H9 (cell line): Measurements from ENCODE around the gene CEACAM18. TPM values are rescaled to one million over a fixed set of nuclear protein-coding genes. Genes with fewer than 3 reads are reported as not detected.

ENCODE experiments used
- DNase-seq: peaks from one replicate; pipeline ENCODE4 v3.0.0-alpha.2; 2017
- H2AFZ ChIP-seq: one replicate; pipeline ENCODE4 v1.6.1; 2013; ENCODE audit warnings: mild to moderate bottlenecking, low read length, control low read depth, moderate library complexity
- H2AK5ac ChIP-seq: 2 replicates; pipeline ENCODE4 v1.6.1; 2013; ENCODE audit warnings: low read length, control low read depth, mixed read lengths; ENCODE audit not compliant: insufficient read length
- H2BK120ac ChIP-seq: one replicate; pipeline ENCODE4 v1.6.1; 2013; ENCODE audit warnings: low read depth, mild to moderate bottlenecking, low read length, control low read depth, inconsistent platforms; ENCODE audit not compliant: poor library complexity, severe bottlenecking
- H2BK12ac ChIP-seq: 2 replicates; pipeline ENCODE4 v1.6.1; 2013; ENCODE audit warnings: low read length, control low read depth, mixed read lengths, low read depth; ENCODE audit not compliant: insufficient read length
- H2BK15ac ChIP-seq: 2 replicates; pipeline ENCODE4 v1.6.1; 2013; ENCODE audit warnings: low read depth, low read length, control low read depth
- H2BK20ac ChIP-seq: one replicate; pipeline ENCODE4 v1.6.1; 2013; ENCODE audit warnings: low read depth, mild to moderate bottlenecking, low read length, control low read depth, inconsistent platforms; ENCODE audit not compliant: poor library complexity, severe bottlenecking
- H2BK5ac ChIP-seq: 2 replicates; pipeline ENCODE4 v1.6.1; 2013; ENCODE audit warnings: low read length, control low read depth, mixed read lengths; ENCODE audit not compliant: insufficient read length
- H3K14ac ChIP-seq: 2 replicates; pipeline ENCODE4 v1.6.1; 2013; ENCODE audit warnings: low read length, control low read depth; ENCODE audit not compliant: insufficient read depth
- H3K18ac ChIP-seq: 2 replicates; pipeline ENCODE4 v1.6.1; 2013; ENCODE audit warnings: low read depth, mild to moderate bottlenecking, mixed read lengths, low read length, control low read depth; ENCODE audit not compliant: insufficient read length
- H3K23ac ChIP-seq: 2 replicates; pipeline ENCODE4 v1.6.1; 2013; ENCODE audit warnings: low read length, control low read depth, mixed read lengths, low read depth; ENCODE audit not compliant: insufficient read length
- H3K23me2 ChIP-seq: 2 replicates; pipeline ENCODE4 v1.6.1; 2013; ENCODE audit warnings: low read depth, mild to moderate bottlenecking, mixed read lengths, low read length, control low read depth; ENCODE audit not compliant: insufficient read length, poor library complexity, severe bottlenecking
- H3K27ac ChIP-seq: 2 replicates; pipeline ENCODE4 v1.5.1; 2013; ENCODE audit warnings: low read length, control low read depth, mixed read lengths, low read depth; ENCODE audit not compliant: insufficient read length
- H3K27me3 ChIP-seq: 2 replicates; pipeline ENCODE4 v1.6.1; 2013; ENCODE audit warnings: low read length, control low read depth, inconsistent platforms; ENCODE audit not compliant: insufficient read depth
- H3K4ac ChIP-seq: 2 replicates; pipeline ENCODE4 v1.6.1; 2013; ENCODE audit warnings: low read depth, mild to moderate bottlenecking, control low read depth, inconsistent platforms, low read length, moderate library complexity
- H3K4me1 ChIP-seq: 2 replicates; pipeline ENCODE4 v1.6.1; 2013; ENCODE audit warnings: low read length, control low read depth, inconsistent platforms; ENCODE audit not compliant: insufficient read depth
- H3K4me2 ChIP-seq: 2 replicates; pipeline ENCODE4 v1.6.1; 2013; ENCODE audit warnings: low read length, control low read depth, mixed read lengths; ENCODE audit not compliant: insufficient read length, insufficient read depth
- H3K56ac ChIP-seq: 2 replicates; pipeline ENCODE4 v1.6.1; 2013; ENCODE audit warnings: low read depth, mild to moderate bottlenecking, mixed read lengths, low read length, control low read depth; ENCODE audit not compliant: insufficient read length
- H3K79me1 ChIP-seq: 2 replicates; pipeline ENCODE4 v1.6.1; 2013; ENCODE audit warnings: low read depth, mild to moderate bottlenecking, moderate library complexity, low read length, control low read depth, inconsistent platforms; ENCODE audit not compliant: insufficient read depth, poor library complexity, severe bottlenecking
- H3K79me2 ChIP-seq: 2 replicates; pipeline ENCODE4 v1.6.1; 2013; ENCODE audit warnings: low read length, control low read depth, inconsistent platforms; ENCODE audit not compliant: insufficient read depth
- H3K9ac ChIP-seq: 2 replicates; pipeline ENCODE4 v1.6.1; 2013; ENCODE audit warnings: low read length, control low read depth, mixed read lengths; ENCODE audit not compliant: insufficient read length; ENCODE audit errors: extremely low read depth
- H3K9me3 ChIP-seq: one replicate; pipeline ENCODE4 v1.6.1; 2013; ENCODE audit warnings: low read depth, low read length, inconsistent platforms; ENCODE audit not compliant: control insufficient read depth
- H3T11ph ChIP-seq: one replicate; pipeline ENCODE4 v1.6.1; 2013; ENCODE audit warnings: mild to moderate bottlenecking, low read length, control low read depth, inconsistent platforms
- H4K20me1 ChIP-seq: one replicate; pipeline ENCODE4 v1.6.1; 2013; ENCODE audit not compliant: control insufficient read depth, insufficient read length, insufficient read depth
- H4K5ac ChIP-seq: 2 replicates; pipeline ENCODE4 v1.6.1; 2013; ENCODE audit warnings: low read depth, mild to moderate bottlenecking, mixed read lengths, low read length, control low read depth; ENCODE audit not compliant: insufficient read length
- H4K8ac ChIP-seq: replicated peaks from 2 replicates; pipeline ENCODE4 v1.6.1; 2013; ENCODE audit warnings: low read length, control low read depth, mixed read lengths, low read depth; ENCODE audit not compliant: insufficient read length
- H4K91ac ChIP-seq: 2 replicates; pipeline ENCODE4 v1.6.1; 2013; ENCODE audit warnings: low read depth, mild to moderate bottlenecking, moderate library complexity, mixed read lengths, low read length, control low read depth; ENCODE audit not compliant: insufficient read length
- H3K27ac Mint-ChIP-seq, 3 experiments: 2 replicates in 2 of 3; 3 replicates in 1 of 3; pipeline ENCODE4 v1.8.0; 2020 to 2021; ENCODE audit warnings: mixed read lengths in 3 of 3, mild to moderate bottlenecking in 1 of 3, moderate library complexity in 1 of 3
- H3K27me3 Mint-ChIP-seq: 2 replicates; pipeline ENCODE4 v1.8.0; 2021; ENCODE audit warnings: low read depth, mild to moderate bottlenecking, moderate library complexity, mixed read lengths
- H3K36me3 Mint-ChIP-seq, 3 experiments: 2 replicates in 2 of 3; 3 replicates in 1 of 3; pipeline ENCODE4 v1.8.0; 2020 to 2021; ENCODE audit warnings: low read depth in 3 of 3, mixed read lengths in 3 of 3; ENCODE audit not compliant: insufficient read depth in 1 of 3
- H3K4me1 Mint-ChIP-seq, 2 experiments: 2 replicates each; pipeline ENCODE4 v1.8.0; 2020; ENCODE audit warnings: mixed read lengths in 2 of 2
- H3K4me3 Mint-ChIP-seq, 2 experiments: 2 replicates in 1 of 2; 3 replicates in 1 of 2; pipeline ENCODE4 v1.8.0; 2020 to 2021; ENCODE audit warnings: mild to moderate bottlenecking in 2 of 2, mixed read lengths in 2 of 2, moderate library complexity in 1 of 2
- H3K9me3 Mint-ChIP-seq, 2 experiments: 2 replicates in 1 of 2; 3 replicates in 1 of 2; pipeline ENCODE4 v1.8.0; 2020; ENCODE audit warnings: mild to moderate bottlenecking in 2 of 2, mixed read lengths in 2 of 2, moderate library complexity in 1 of 2
- WGBS: extraction: QIAGEN DNeasy Blood & Tissue Kit; methylation state at CpG from one replicate; pipeline ENCODE4 v1.1.7; 2013; ENCODE audit warnings: missing lambda C conversion rate, low lambda C conversion rate, mixed read lengths; ENCODE audit not compliant: insufficient read length; ENCODE audit errors: extremely low coverage; 5-methylcytosine and 5-hydroxymethylcytosine counted together
- total RNA-seq: library from RNA; stranded (reverse); gene quantifications from 2 replicates; pipeline ENCODE4 v1.2.1, GENCODE V29; 2021
- TF ChIP-seq, protein P1 (sequence below): fragments of 200-600 bp; sonication (generic); conservative IDR thresholded peaks from 3 replicates; pipeline ENCODE4 v1.8.0; 2021; ENCODE audit warnings: antibody characterized with exemption, mild to moderate bottlenecking

CEACAM18 gene
- total RNA-seq, 1 experiment from 2014 or later: not detected

DNA sequence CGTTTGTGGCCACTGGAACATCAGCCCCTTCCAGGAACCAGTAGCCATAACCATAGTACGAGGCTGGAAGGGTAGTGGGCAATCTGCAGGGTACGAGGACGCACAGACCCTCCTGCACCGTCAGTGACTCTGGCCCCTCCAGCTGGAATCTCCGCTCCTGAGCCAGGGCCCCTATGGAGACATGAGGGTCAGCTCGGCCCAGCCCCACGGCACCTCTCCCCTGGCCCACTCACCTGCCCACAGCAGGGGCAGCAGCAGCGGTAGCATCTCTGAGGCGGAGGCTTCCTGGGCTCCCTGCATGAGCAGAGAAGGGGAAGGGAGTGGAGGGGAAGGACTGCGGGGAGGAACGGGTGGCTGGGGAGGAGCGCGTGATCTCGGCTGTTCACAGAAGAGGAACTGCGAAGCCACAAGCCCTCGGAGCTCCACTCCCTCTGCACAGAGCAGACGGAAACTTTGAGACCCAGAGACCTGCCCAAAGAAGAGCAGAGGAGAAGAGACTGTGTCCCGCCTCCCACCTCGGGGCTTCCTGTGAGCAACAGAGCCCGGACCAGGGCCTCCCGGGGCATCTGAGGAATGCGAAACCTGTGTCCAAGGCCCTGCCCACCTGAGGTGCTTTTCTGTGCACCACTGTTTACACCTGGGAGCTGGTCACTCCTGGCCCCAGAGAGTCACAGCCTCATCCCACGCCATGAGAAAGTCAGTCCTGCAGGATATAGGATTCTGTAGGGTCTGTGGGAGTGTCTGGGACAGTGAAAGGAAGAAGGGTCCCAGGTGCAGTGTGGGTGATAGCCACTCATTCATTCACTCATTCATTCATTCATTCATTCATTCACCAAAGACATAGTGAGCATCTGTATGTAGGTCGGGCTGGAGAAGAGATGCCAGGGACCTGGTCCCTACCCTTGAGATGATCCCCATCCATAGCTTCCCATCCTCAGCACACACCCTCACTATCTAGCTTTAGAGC lies 53.3 kb downstream of the CEACAM18 start, which contains the start of gene SIGLEC6:
Gene SIGLEC6 (minus strand): TSS at position 322 of the 967 bp plus-strand sequence. CDS start 22 bp downstream, at position 300.
- Histone ChIP-seq H3K14ac (no peak within 1 kb of the TSS; the same call in 1 of the 2 replicates), H3K4me1 (no peaks in the 10 kb centered on the region), H3K18ac (no peak within 1 kb of the TSS), H2BK20ac (no peak within 1 kb of the TSS), H2BK15ac (no peak within 1 kb of the TSS), H3K79me1 (no peaks in the 10 kb centered on the region), H4K91ac (no peak within 1 kb of the TSS), H3K4me2 (no peak within 1 kb of the TSS), H3K27me3 (no peaks in the 10 kb centered on the region), H4K8ac (no peak within 1 kb of the TSS), H3K27ac (no peak within 1 kb of the TSS), H2BK5ac (no peak within 1 kb of the TSS), H2AFZ (no peak within 1 kb of the TSS), H2BK12ac (no peak within 1 kb of the TSS), H3K9ac (no peak within 1 kb of the TSS), H2BK120ac (no peak within 1 kb of the TSS), H2AK5ac (no peak within 1 kb of the TSS), H3K23ac (no peak within 1 kb of the TSS), H3K9me3 (no peaks in the 10 kb centered on the region), H3T11ph (no peak within 1 kb of the TSS), H4K20me1 (no peaks in the 10 kb centered on the region), H3K23me2 (no peaks in the 10 kb centered on the region), H4K5ac (no peak within 1 kb of the TSS), H3K4ac (no peak within 1 kb of the TSS), H3K79me2 (no peaks in the 10 kb centered on the region), H3K56ac (no peak within 1 kb of the TSS)
- no peak for DNase-seq
- Mint-ChIP-seq H3K9me3 (peaks cover 49 to 93% of the 10 kb centered on the region in 2 experiments), H3K4me3 (no peak within 1 kb of the TSS), H3K27ac (no peak within 1 kb of the TSS), H3K4me1 (peaks cover 0 to 8% of the 10 kb centered on the region in 2 experiments; a peak in 2 of 4 replicates), H3K36me3 (no peaks in the 10 kb centered on the region; a peak in 2 of 7 replicates), H3K27me3 (peaks cover 50% of the 10 kb centered on the region)
- no CpG with 5 or more reads among the region's 25 CpGs for WGBS
- TF ChIP-seq, protein P1, sequence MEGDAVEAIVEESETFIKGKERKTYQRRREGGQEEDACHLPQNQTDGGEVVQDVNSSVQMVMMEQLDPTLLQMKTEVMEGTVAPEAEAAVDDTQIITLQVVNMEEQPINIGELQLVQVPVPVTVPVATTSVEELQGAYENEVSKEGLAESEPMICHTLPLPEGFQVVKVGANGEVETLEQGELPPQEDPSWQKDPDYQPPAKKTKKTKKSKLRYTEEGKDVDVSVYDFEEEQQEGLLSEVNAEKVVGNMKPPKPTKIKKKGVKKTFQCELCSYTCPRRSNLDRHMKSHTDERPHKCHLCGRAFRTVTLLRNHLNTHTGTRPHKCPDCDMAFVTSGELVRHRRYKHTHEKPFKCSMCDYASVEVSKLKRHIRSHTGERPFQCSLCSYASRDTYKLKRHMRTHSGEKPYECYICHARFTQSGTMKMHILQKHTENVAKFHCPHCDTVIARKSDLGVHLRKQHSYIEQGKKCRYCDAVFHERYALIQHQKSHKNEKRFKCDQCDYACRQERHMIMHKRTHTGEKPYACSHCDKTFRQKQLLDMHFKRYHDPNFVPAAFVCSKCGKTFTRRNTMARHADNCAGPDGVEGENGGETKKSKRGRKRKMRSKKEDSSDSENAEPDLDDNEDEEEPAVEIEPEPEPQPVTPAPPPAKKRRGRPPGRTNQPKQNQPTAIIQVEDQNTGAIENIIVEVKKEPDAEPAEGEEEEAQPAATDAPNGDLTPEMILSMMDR: no peak
